OCI-LY3 (cell line): ENCODE data around the gene CRTAC1.

Source experiments
- CTCF ChIP-seq: fragments of 200-600, 300-600 bp; sonication (generic); IDR thresholded peaks from 2 replicates; pipeline ENCODE4 v1.5.1; 2014; ENCODE audit warnings: antibody characterized with exemption, low read length, low read depth
- EZH2phosphoT487 ChIP-seq: fragments of 200-600 bp; shearing (Covaris generic); IDR thresholded peaks from 2 replicates; pipeline ENCODE4 v1.6.1; 2018; ENCODE audit warnings: antibody characterized with exemption, mixed run types, low read depth

GRCh38 chr10:98076086-98076485, 45.7 kb upstream of the CRTAC1 start:
- TF ChIP-seq EZH2phosphoT487 (no peak), CTCF (no peak)
